GM12878 (cell line): ENCODE results near the gene CCDC24. TPM values are rescaled to one million over a fixed set of nuclear protein-coding genes. Genes with fewer than 3 reads are reported as not detected.
A peak's percentile ranks its signal among the peaks of the same experiment; 100 is the strongest.

ENCODE experiments used
- ATAC-seq: fragments of 200-7000 bp; cut with Tn5 transposase; 3 replicates; pipeline ENCODE4 v1.9.1; 2020; ENCODE audit warnings: mild to moderate bottlenecking, moderate library complexity
- BruUV-seq: library from RNA; stranded (reverse); fragments of 400-500 nt; replicated peaks from 2 replicates; lab custom pipeline; 2021; lab: Mats Ljungman, UMichigan
- CTCF ChIA-PET: fragments of 300-600 bp; sonication (Branson Sonifier 250); formaldehyde crosslinking; extraction: SDS; loops from one replicate; lab custom pipeline; 2021; ENCODE audit warnings: inconsistent platforms; lab: Yijun Ruan, JAX
- POLR2A ChIA-PET: fragments of 350-600 bp; formaldehyde crosslinking; extraction: SDS; loops from one replicate; lab custom pipeline; 2021; ENCODE audit warnings: inconsistent platforms; lab: Charles Lee
- RAD21 ChIA-PET: fragments of 300-600 bp; sonication (Branson Sonifier 250); formaldehyde crosslinking; loops from one replicate; lab custom pipeline; 2023; ENCODE audit warnings: antibody characterized with exemption; ENCODE audit not compliant: unreplicated experiment; lab: Charles Lee
- SMC1A ChIA-PET: fragments of 300-600 bp; sonication (Branson Sonifier 250); formaldehyde crosslinking; loops from one replicate; lab custom pipeline; 2023; ENCODE audit not compliant: unreplicated experiment, uncharacterized antibody; lab: Charles Lee
- DNase-seq: peaks from one replicate; pipeline ENCODE4 v3.0.0-alpha.2; 2011; ENCODE audit warnings: low read depth, low spot score
- FAIRE-seq: peaks from 3 replicates; lab custom pipeline; 2011; peaks lifted over from hg19 to GRCh38; lab: Jason Lieb, UNC
- H2AFZ ChIP-seq: 2 replicates; pipeline ENCODE4 v1.6.0; 2011; ENCODE audit warnings: low read depth, low read length, control low read depth; ENCODE audit not compliant: control insufficient read depth
- H3K27ac ChIP-seq: 2 replicates; pipeline ENCODE4 v1.5.1; 2011; ENCODE audit warnings: control low read depth; ENCODE audit not compliant: control insufficient read depth, insufficient read depth
- H3K27me3 ChIP-seq, 2 experiments: replicated peaks in 1 of 2; 2 replicates each; pipeline versions ENCODE4 v1.6.0 to v1.6.1; 2011; ENCODE audit warnings: low read length in 1 of 2; ENCODE audit not compliant: control insufficient read depth in 2 of 2, insufficient read depth in 2 of 2
- H3K36me3 ChIP-seq, 2 experiments: 2 replicates each; pipeline ENCODE4 v1.5.1; 2011; ENCODE audit warnings: low read length in 1 of 2; ENCODE audit not compliant: control insufficient read depth in 2 of 2, insufficient read depth in 2 of 2
- H3K4me1 ChIP-seq: 2 replicates; pipeline ENCODE4 v1.6.1; 2011; ENCODE audit warnings: mild to moderate bottlenecking, low read length, moderate library complexity, mixed read lengths; ENCODE audit not compliant: control insufficient read depth, insufficient read depth
- H3K4me2 ChIP-seq: 2 replicates; pipeline ENCODE4 v1.6.0; 2011; ENCODE audit warnings: control low read depth; ENCODE audit not compliant: control insufficient read depth, insufficient read depth
- H3K4me3 ChIP-seq: fragments of 200-600 bp; sonication (generic); 2 replicates; pipeline ENCODE4 v1.5.1; 2016
- H3K79me2 ChIP-seq: 2 replicates; pipeline ENCODE4 v1.6.0; 2011; ENCODE audit warnings: low read length; ENCODE audit not compliant: control insufficient read depth, insufficient read depth
- H3K9ac ChIP-seq: 2 replicates; pipeline ENCODE4 v1.8.0; 2011; ENCODE audit warnings: low read length, control low read depth, mixed read lengths; ENCODE audit not compliant: control insufficient read depth, insufficient read depth
- H3K9me3 ChIP-seq: replicated peaks from 3 replicates; pipeline ENCODE4 v1.5.1; 2011; ENCODE audit warnings: mild to moderate bottlenecking, low read length; ENCODE audit not compliant: control insufficient read depth, insufficient read depth
- H4K20me1 ChIP-seq: 2 replicates; pipeline ENCODE4 v1.6.0; 2011; ENCODE audit not compliant: control insufficient read depth, insufficient read depth
- E4F1 ChIP-seq: fragments of 450-650 bp; IDR thresholded peaks from 2 replicates; pipeline ENCODE4 v1.6.1; 2018; ENCODE audit warnings: borderline replicate concordance, mild to moderate bottlenecking; ENCODE audit not compliant: partially characterized antibody
- LARP7 ChIP-seq: fragments of 450-650 bp; IDR thresholded peaks from 2 replicates; pipeline ENCODE4 v1.6.1; 2017; ENCODE audit warnings: mild to moderate bottlenecking
- NKRF ChIP-seq: fragments of 450-650 bp; conservative IDR thresholded peaks from 2 replicates; pipeline ENCODE4 v1.6.1; 2017; ENCODE audit warnings: mild to moderate bottlenecking, moderate library complexity
- RCOR1 ChIP-seq: conservative IDR thresholded peaks from 2 replicates; pipeline ENCODE4 v1.6.1; 2012; ENCODE audit warnings: low read depth, low read length, improper control_type of control experiment
- RELB ChIP-seq: fragments of 450-650 bp; IDR thresholded peaks from 2 replicates; pipeline ENCODE4 v1.6.1; 2017; ENCODE audit warnings: low read depth, mild to moderate bottlenecking, moderate library complexity
- ZBTB33 ChIP-seq: fragments of 450-650 bp; IDR thresholded peaks from 2 replicates; pipeline ENCODE4 v1.6.1; 2017; ENCODE audit warnings: mild to moderate bottlenecking
- ZNF207 ChIP-seq: fragments of 450-650 bp; IDR thresholded peaks from 2 replicates; pipeline ENCODE4 v1.6.1; 2014; ENCODE audit warnings: antibody characterized with exemption, mild to moderate bottlenecking, borderline replicate concordance
- WGBS: methylation state at CpG from one replicate; pipeline ENCODE4 v1.1.6; 2016; ENCODE audit warnings: low lambda C conversion rate; ENCODE audit not compliant: insufficient replicate concordance, insufficient coverage; ENCODE audit errors: missing lambda C conversion rate; 5-methylcytosine and 5-hydroxymethylcytosine counted together
- in situ Hi-C: fragments of 300-500 bp; cut with MboI; formaldehyde crosslinking; loops from 9 replicates; pipeline ENCODE4 v1.14.3; 2018; ENCODE audit warnings: mixed read lengths
- intact Hi-C: fragments of 100-400 bp; cut with micrococcal nuclease; formaldehyde crosslinking; loops from one replicate; pipeline ENCODE4 v1.14.2; 2022; ENCODE audit not compliant: unreplicated experiment
- polyA plus RNA-seq, 11 experiments: library from polyadenylated mRNA; depleted of rRNA in 4 of 11; unstranded in 6 of 11; stranded (reverse) in 5 of 11; fragments of >200 nt; fragmentation: Nextera tagmentation in 4 of 11; fragmentation: Illumina TruSeq in 1 of 11; extraction: Ambion mirVana in 4 of 11; extraction: Trizol in 1 of 11; gene quantifications; 1 replicate in 1 of 11; 2 replicates in 10 of 11; pipeline versions ENCODE4 v1.2.1 to v1.2.3, GENCODE V29; 2011 to 2016; ENCODE audit warnings: inconsistent platforms in 2 of 11, missing spikeins in 2 of 11, low read depth in 1 of 11
- total RNA-seq, 4 experiments: library from RNA; depleted of rRNA in 3 of 4; stranded (reverse); fragments of >200 nt in 3 of 4; fragmentation: Illumina TruSeq in 1 of 4; extraction: Trizol in 1 of 4; gene quantifications; 2 replicates each; pipeline versions ENCODE4 v1.2.1 to v1.2.3, GENCODE V29; 2013 to 2021

The CCDC24 gene
- total and polyA plus RNA-seq, 10 of the 15 experiments (the other 5 are each of a cell fraction or from before 2014, with no cell fraction given), result 0.18 to 3.1 (median 1.6) TPM; not detected in 1

DNA sequence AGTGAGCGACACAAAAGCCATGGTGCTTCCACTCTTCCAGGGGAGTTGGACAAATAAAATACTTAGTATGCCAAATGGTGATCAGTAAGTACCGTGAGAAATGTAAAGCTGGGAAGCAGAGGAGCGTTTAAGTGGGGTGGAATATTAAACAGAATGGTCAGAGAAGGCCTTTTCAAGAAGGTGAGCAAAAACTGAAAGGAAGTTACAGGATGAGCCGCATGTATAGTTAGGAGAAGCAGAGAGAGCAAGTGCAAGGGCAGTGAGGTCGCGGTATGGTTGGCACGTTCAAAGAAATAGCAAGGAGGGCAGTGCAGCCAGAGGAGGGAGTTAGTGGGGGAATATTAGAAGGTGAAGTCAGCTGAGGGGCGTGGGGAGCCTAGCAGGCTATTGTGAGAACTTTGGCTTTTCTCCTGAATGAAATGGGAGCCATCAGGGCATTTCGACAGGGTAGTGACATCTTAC lies 17.4 kb upstream of the CCDC24 start:
- Histone ChIP-seq H3K4me1 (peaks cover 31% of the 10 kb centered on the region), H3K4me3 (peak overlapping the region; percentile 82)
- intact Hi-C loops, result loop anchor here (2.0 kb wide), 1 partner anchor 27 kb away; the partner anchor contains the start of gene IPO13

More for the DNA sequence above, 17.4 kb upstream of the CCDC24 start:
- no peak for DNase-seq
- no peak; the same call in 1 of the 3 replicates for ATAC-seq
- CTCF ChIA-PET, result interaction anchor here (0.7 to 1.1 kb wide), 3 partner anchors 20 to 69 kb away, joined by 3 read pairs; partner anchors contain the start of gene IPO13
- H3K79me2 ChIP-seq, result peaks cover 46% of the 10 kb centered on the region
- in situ Hi-C loops, result no loop called here
- FAIRE-seq, result no peak
- peak overlapping the region; percentile 88 for H3K9ac ChIP-seq
- peak overlapping the region; percentile 92 for H2AFZ ChIP-seq
- SMC1A ChIA-PET, result no interaction called here
- peak overlapping the region; percentile 73 for H3K27ac ChIP-seq
- H3K36me3 ChIP-seq, result peaks cover 11 to 15% of the 10 kb centered on the region in 2 experiments
- H3K27me3 ChIP-seq, result no peaks in the 10 kb centered on the region
- no TSS peak for BruUV-seq
- no peaks in the 10 kb centered on the region for H4K20me1 ChIP-seq
- RAD21 ChIA-PET, result interaction anchor here (3.0 kb wide), 1 partner anchor 210 kb away, joined by 10 read pairs; no protein-coding TSS in a partner anchor
- WGBS, result 45% methylated on average over 9 of the region's 9 CpGs
- H3K4me2 ChIP-seq, result peak overlapping the region; percentile 97
- TF ChIP-seq RELB, result 0 out of 2 replicates have a peak, but pooled peaks have one; percentile 21
- TF ChIP-seq ZNF207, result no peak
- TF ChIP-seq LARP7, result no peak
- no peak for TF ChIP-seq ZBTB33
- no peak for TF ChIP-seq NKRF
- no peak for TF ChIP-seq E4F1
- TF ChIP-seq RCOR1, result no peak
- TF ChIP-seq, all 136 proteins: peak for 1
- POLR2A ChIA-PET, result interaction anchor here (0.6 to 3.8 kb wide), 4 partner anchors 15 to 1762 kb away, joined by 3 to 18 read pairs (median 6); partner anchors contain the start of gene IPO13
- H3K9me3 ChIP-seq, result no peaks in the 10 kb centered on the region
